GM18867 (cell line): ENCODE results near the gene AKAP8.
A peak's percentile ranks its signal among the peaks of the same experiment; 100 is the strongest.
"Not testable (repeated sequence)": the region's sequence is repeated elsewhere in the genome, so short reads cannot be mapped to it uniquely, and the experiment has no call there.

Experiments used
- ATAC-seq: cut with Tn5 transposase; IDR thresholded peaks from one replicate; pipeline ENCODE4 v1.9.1; 2021; ENCODE audit warnings: mild to moderate bottlenecking, moderate library complexity; ENCODE audit not compliant: unreplicated experiment

AKAP8 gene

GRCh38 chr19:15379083-15379998, at the start of gene AKAP8:
Gene AKAP8 (minus strand): TSS chr19:15379787. CDS start chr19:15379731, 56 bp downstream.
- peak; percentile 85 for ATAC-seq

GRCh38 chr19:15427991-15428471, 48.4 kb upstream of the AKAP8 start:
- no peak for ATAC-seq

GRCh38 chr19:15427350-15427700, 47.7 kb upstream of the AKAP8 start:
- no peak for ATAC-seq

GRCh38 chr19:15426485-15427349, 47.1 kb upstream of the AKAP8 start:
- no peak for ATAC-seq

- ATAC-seq: no peak
Observed at GRCh38 chr19:15425321-15425950, 45.8 kb upstream of the AKAP8 start.

GRCh38 chr19:15424692-15425272, 45.2 kb upstream of the AKAP8 start:
- ATAC-seq: no peak

GRCh38 chr19:15424121-15424520, 44.5 kb upstream of the AKAP8 start:
- ATAC-seq: no peak

GRCh38 chr19:15423130-15423529, 43.5 kb upstream of the AKAP8 start:
- ATAC-seq: no peak

GRCh38 chr19:15422296-15423075, 42.9 kb upstream of the AKAP8 start:
- no peak for ATAC-seq

- no peak for ATAC-seq
Observed at GRCh38 chr19:15421721-15422260, 42.2 kb upstream of the AKAP8 start.

GRCh38 chr19:15421136-15421695, 41.6 kb upstream of the AKAP8 start:
- ATAC-seq: no peak

GRCh38 chr19:15419413-15420025, 39.9 kb upstream of the AKAP8 start:
- ATAC-seq: no peak

- peak; percentile 94 for ATAC-seq
Observed at GRCh38 chr19:15418579-15419412, 39.2 kb upstream of the AKAP8 start, which contains the start of gene AKAP8L. Gene AKAP8L (minus strand): TSS chr19:15418988. CDS start chr19:15418923, 65 bp downstream.

- no peak for ATAC-seq
Observed at GRCh38 chr19:15418231-15418578, 38.6 kb upstream of the AKAP8 start.

GRCh38 chr19:15417699-15418098, 38.1 kb upstream of the AKAP8 start:
- ATAC-seq: no peak

- ATAC-seq: no peak
Observed at GRCh38 chr19:15412832-15413231, 33.2 kb upstream of the AKAP8 start.

GRCh38 chr19:15411351-15411750, 31.8 kb upstream of the AKAP8 start:
- ATAC-seq: not testable (repeated sequence)

GRCh38 chr19:15404780-15405211, 25.2 kb upstream of the AKAP8 start:
- no peak for ATAC-seq
